K562 (cell line): Measurements from ENCODE around the gene NT5DC4. TPM values are rescaled to one million over a fixed set of nuclear protein-coding genes. Genes with fewer than 3 reads are reported as not detected.

Experiments used
- ARHGAP35 ChIP-seq: fragments of 450-650 bp; IDR thresholded peaks from 2 replicates; pipeline ENCODE4 v1.6.1; 2018; ENCODE audit not compliant: partially characterized antibody
- BMI1 ChIP-seq: fragments of 150-350 bp; IDR thresholded peaks from 2 replicates; pipeline ENCODE4 v1.6.1; 2014; ENCODE audit warnings: low read length
- DNMT1 ChIP-seq: fragments of 450-650 bp; IDR thresholded peaks from 2 replicates; pipeline ENCODE4 v1.6.1; 2016; ENCODE audit warnings: antibody characterized with exemption, mild to moderate bottlenecking
- DPF2 ChIP-seq: fragments of 450-650 bp; IDR thresholded peaks from 2 replicates; pipeline ENCODE4 v1.6.1; 2016
- EWSR1 ChIP-seq: fragments of 450-650 bp; IDR thresholded peaks from 2 replicates; pipeline ENCODE4 v1.6.1; 2018; ENCODE audit warnings: borderline replicate concordance, mild to moderate bottlenecking, low read depth, moderate library complexity; ENCODE audit not compliant: partially characterized antibody
- FUS ChIP-seq: fragments of 200-400 bp; formaldehyde crosslinking; optimal IDR thresholded peaks from 2 replicates; pipeline ENCODE3; 2017; ENCODE audit warnings: low read depth, low read length
- HOXB6 ChIP-seq: fragments of 250-450 bp; sonication (Bioruptor Pico); IDR thresholded peaks from 2 replicates; pipeline ENCODE4 v1.5.1; 2022; ENCODE audit warnings: mild to moderate bottlenecking, borderline replicate concordance
- LARP7 ChIP-seq: fragments of 450-650 bp; IDR thresholded peaks from 2 replicates; pipeline ENCODE4 v1.6.1; 2016
- NFXL1 ChIP-seq: fragments of 450-650 bp; formaldehyde crosslinking; IDR thresholded peaks from 2 replicates; pipeline ENCODE4 v1.4.0; 2021; ENCODE audit warnings: mild to moderate bottlenecking
- SMAD4 ChIP-seq: fragments of 250-450 bp; sonication (Bioruptor Pico); conservative IDR thresholded peaks from 2 replicates; pipeline ENCODE4 v1.8.0; 2021; ENCODE audit warnings: inconsistent platforms, mild to moderate bottlenecking, moderate library complexity
- STAT5B ChIP-seq: fragments of 250-450 bp; sonication (Bioruptor Pico); IDR thresholded peaks from 2 replicates; pipeline ENCODE4 v1.8.0; 2021; ENCODE audit warnings: mild to moderate bottlenecking, inconsistent platforms
- TCF7 ChIP-seq: sonication (generic); IDR thresholded peaks from 2 replicates; pipeline ENCODE4 v1.6.1; 2016; ENCODE audit warnings: antibody characterized with exemption, borderline replicate concordance
- ZBTB1 ChIP-seq: sonication (generic); formaldehyde crosslinking; IDR thresholded peaks from 2 replicates; pipeline ENCODE4 v1.8.1; 2023; ENCODE audit warnings: missing genetic modification reagents, low read depth, mild to moderate bottlenecking, borderline replicate concordance
- ZBTB7A ChIP-seq: IDR thresholded peaks from 2 replicates; pipeline ENCODE4 v1.6.1; 2011; ENCODE audit warnings: low read depth, mild to moderate bottlenecking, low read length, moderate library complexity, borderline replicate concordance; ENCODE audit not compliant: control insufficient read depth
- ZNF197 ChIP-seq: fragments of 200-800 bp; sonication (Bioruptor generic); IDR thresholded peaks from 2 replicates; pipeline ENCODE4 v1.6.1; 2016; ENCODE audit warnings: low read depth, missing genetic modification characterization, missing compliant biosample characterization
- ZNF217 ChIP-seq: sonication (generic); formaldehyde crosslinking; IDR thresholded peaks from 2 replicates; pipeline ENCODE4 v1.8.0; 2022; ENCODE audit warnings: mild to moderate bottlenecking, missing genetic modification reagents
- ZNF57 ChIP-seq: fragments of 450-650 bp; formaldehyde crosslinking; IDR thresholded peaks from 2 replicates; pipeline ENCODE4 v1.4.0; 2020; ENCODE audit warnings: mild to moderate bottlenecking, moderate library complexity
- ZNF583 ChIP-seq: fragments of 250-450 bp; sonication (Bioruptor Pico); IDR thresholded peaks from 2 replicates; pipeline ENCODE4 v1.4.0; 2020
- polyA plus RNA-seq, 8 experiments: library from polyadenylated mRNA; depleted of rRNA in 4 of 8; stranded (reverse) in 5 of 8; unstranded in 3 of 8; fragments of >200 nt; fragmentation: Nextera tagmentation in 2 of 8; fragmentation: Illumina TruSeq in 1 of 8; extraction: Ambion mirVana in 2 of 8; extraction: Trizol in 1 of 8; gene quantifications; 2 replicates each; pipeline versions ENCODE4 v1.2.1 to v1.2.3, GENCODE V29; 2011 to 2014; ENCODE audit warnings: inconsistent platforms in 1 of 8, missing spikeins in 1 of 8
- total RNA-seq, 7 experiments: library from RNA; depleted of rRNA in 6 of 7; stranded (reverse); fragments of >200 nt in 6 of 7; fragmentation: Illumina TruSeq in 2 of 7; extraction: Trizol in 2 of 7; gene quantifications; 2 replicates each; pipeline versions ENCODE4 v1.2.1 to v1.2.3, GENCODE V29; 2011 to 2021; ENCODE audit warnings: low replicate concordance in 1 of 7
- TF ChIP-seq, protein P1 (sequence below): fragments of 200-800 bp; sonication (Bioruptor generic); IDR thresholded peaks from 2 replicates; pipeline ENCODE4 v1.6.1; 2016; ENCODE audit warnings: missing genetic modification characterization, missing compliant biosample characterization
- TF ChIP-seq, protein P2 (sequence below): fragments of 450-650 bp; formaldehyde crosslinking; IDR thresholded peaks from 2 replicates; pipeline ENCODE4 v1.4.0; 2020; ENCODE audit warnings: mild to moderate bottlenecking, moderate library complexity
- TF ChIP-seq, protein P3 (sequence below): sonication (generic); formaldehyde crosslinking; IDR thresholded peaks from 2 replicates; pipeline ENCODE4 v1.8.0; 2022; ENCODE audit warnings: mild to moderate bottlenecking, missing genetic modification reagents

The NT5DC4 gene
- total and polyA plus RNA-seq, 9 of the 15 experiments (the other 6 are each of a cell fraction or from before 2014, with no cell fraction given): 0.44 to 6.9 (median 2.5) TPM

GRCh38 chr2:112683550-112684414 is 37.0 kb upstream of the NT5DC4 start (continued):
- TF ChIP-seq EWSR1 (no peak), FUS (no peak), HOXB6 (CRISPR knock-in tag) (no peak), ZBTB7A (peak; percentile 69; the same call in 1 of the 2 replicates), NFXL1 (CRISPR knock-in tag) (no peak), SMAD4 (peak; percentile 87), ZNF583 (CRISPR knock-in tag) (no peak), TCF7 (no peak), ZBTB1 (CRISPR knock-in tag) (no peak), ZNF197 (CRISPR knock-in tag) (peak; percentile 84; the same call in 1 of the 2 replicates), DPF2 (peak; percentile 96), STAT5B (CRISPR knock-in tag) (no peak), ZNF217 (CRISPR knock-in tag) (no peak), ZNF57 (CRISPR knock-in tag) (no peak), BMI1 (no peak), ARHGAP35 (no peak), LARP7 (no peak), DNMT1 (no peak)
- TF ChIP-seq, protein P1, sequence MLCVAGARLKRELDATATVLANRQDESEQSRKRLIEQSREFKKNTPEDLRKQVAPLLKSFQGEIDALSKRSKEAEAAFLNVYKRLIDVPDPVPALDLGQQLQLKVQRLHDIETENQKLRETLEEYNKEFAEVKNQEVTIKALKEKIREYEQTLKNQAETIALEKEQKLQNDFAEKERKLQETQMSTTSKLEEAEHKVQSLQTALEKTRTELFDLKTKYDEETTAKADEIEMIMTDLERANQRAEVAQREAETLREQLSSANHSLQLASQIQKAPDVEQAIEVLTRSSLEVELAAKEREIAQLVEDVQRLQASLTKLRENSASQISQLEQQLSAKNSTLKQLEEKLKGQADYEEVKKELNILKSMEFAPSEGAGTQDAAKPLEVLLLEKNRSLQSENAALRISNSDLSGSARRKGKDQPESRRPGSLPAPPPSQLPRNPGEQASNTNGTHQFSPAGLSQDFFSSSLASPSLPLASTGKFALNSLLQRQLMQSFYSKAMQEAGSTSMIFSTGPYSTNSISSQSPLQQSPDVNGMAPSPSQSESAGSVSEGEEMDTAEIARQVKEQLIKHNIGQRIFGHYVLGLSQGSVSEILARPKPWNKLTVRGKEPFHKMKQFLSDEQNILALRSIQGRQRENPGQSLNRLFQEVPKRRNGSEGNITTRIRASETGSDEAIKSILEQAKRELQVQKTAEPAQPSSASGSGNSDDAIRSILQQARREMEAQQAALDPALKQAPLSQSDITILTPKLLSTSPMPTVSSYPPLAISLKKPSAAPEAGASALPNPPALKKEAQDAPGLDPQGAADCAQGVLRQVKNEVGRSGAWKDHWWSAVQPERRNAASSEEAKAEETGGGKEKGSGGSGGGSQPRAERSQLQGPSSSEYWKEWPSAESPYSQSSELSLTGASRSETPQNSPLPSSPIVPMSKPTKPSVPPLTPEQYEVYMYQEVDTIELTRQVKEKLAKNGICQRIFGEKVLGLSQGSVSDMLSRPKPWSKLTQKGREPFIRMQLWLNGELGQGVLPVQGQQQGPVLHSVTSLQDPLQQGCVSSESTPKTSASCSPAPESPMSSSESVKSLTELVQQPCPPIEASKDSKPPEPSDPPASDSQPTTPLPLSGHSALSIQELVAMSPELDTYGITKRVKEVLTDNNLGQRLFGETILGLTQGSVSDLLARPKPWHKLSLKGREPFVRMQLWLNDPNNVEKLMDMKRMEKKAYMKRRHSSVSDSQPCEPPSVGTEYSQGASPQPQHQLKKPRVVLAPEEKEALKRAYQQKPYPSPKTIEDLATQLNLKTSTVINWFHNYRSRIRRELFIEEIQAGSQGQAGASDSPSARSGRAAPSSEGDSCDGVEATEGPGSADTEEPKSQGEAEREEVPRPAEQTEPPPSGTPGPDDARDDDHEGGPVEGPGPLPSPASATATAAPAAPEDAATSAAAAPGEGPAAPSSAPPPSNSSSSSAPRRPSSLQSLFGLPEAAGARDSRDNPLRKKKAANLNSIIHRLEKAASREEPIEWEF (CRISPR knock-in tag): no peak
- TF ChIP-seq, protein P2, sequence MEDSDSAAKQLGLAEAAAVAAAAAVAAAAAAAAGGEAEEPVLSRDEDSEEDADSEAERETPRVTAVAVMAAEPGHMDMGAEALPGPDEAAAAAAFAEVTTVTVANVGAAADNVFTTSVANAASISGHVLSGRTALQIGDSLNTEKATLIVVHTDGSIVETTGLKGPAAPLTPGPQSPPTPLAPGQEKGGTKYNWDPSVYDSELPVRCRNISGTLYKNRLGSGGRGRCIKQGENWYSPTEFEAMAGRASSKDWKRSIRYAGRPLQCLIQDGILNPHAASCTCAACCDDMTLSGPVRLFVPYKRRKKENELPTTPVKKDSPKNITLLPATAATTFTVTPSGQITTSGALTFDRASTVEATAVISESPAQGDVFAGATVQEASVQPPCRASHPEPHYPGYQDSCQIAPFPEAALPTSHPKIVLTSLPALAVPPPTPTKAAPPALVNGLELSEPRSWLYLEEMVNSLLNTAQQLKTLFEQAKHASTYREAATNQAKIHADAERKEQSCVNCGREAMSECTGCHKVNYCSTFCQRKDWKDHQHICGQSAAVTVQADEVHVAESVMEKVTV: 0 out of 2 replicates have a peak, but pooled peaks have one; percentile 8
- TF ChIP-seq, protein P3, sequence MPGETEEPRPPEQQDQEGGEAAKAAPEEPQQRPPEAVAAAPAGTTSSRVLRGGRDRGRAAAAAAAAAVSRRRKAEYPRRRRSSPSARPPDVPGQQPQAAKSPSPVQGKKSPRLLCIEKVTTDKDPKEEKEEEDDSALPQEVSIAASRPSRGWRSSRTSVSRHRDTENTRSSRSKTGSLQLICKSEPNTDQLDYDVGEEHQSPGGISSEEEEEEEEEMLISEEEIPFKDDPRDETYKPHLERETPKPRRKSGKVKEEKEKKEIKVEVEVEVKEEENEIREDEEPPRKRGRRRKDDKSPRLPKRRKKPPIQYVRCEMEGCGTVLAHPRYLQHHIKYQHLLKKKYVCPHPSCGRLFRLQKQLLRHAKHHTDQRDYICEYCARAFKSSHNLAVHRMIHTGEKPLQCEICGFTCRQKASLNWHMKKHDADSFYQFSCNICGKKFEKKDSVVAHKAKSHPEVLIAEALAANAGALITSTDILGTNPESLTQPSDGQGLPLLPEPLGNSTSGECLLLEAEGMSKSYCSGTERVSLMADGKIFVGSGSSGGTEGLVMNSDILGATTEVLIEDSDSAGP (CRISPR knock-in tag): no peak
